SK-N-SH treated with all-trans-retinoic acid at 6 μM for 48 hours (cell line): ENCODE data around the gene GREB1.
A peak's percentile ranks its signal among the peaks of the same experiment; 100 is the strongest.

Experiments used
- ATAC-seq: fragments of 200-7000 bp; cut with Tn5 transposase; 3 replicates; pipeline ENCODE4 v1.9.1; 2020; ENCODE audit warnings: mild to moderate bottlenecking, moderate library complexity
- ARNTL ChIP-seq: fragments of 450-650 bp; formaldehyde crosslinking; IDR thresholded peaks from 2 replicates; pipeline ENCODE4 v1.5.0; 2020; ENCODE audit warnings: low read depth, mild to moderate bottlenecking, moderate library complexity, borderline replicate concordance
- CSDC2 ChIP-seq: fragments of 250-450 bp; sonication (Bioruptor Pico); IDR thresholded peaks from 2 replicates; pipeline ENCODE4 v1.5.0; 2020; ENCODE audit warnings: mild to moderate bottlenecking, moderate library complexity
- ESRRG ChIP-seq: fragments of 250-450 bp; sonication (Bioruptor Pico); IDR thresholded peaks from 2 replicates; pipeline ENCODE4 v1.6.1; 2021; ENCODE audit warnings: mild to moderate bottlenecking
- GLIS3 ChIP-seq: fragments of 250-450 bp; sonication (Bioruptor Pico); IDR thresholded peaks from 2 replicates; pipeline ENCODE4 v1.5.0; 2020; ENCODE audit warnings: mild to moderate bottlenecking, moderate library complexity
- ISL1 ChIP-seq: fragments of 250-450 bp; sonication (Bioruptor Pico); IDR thresholded peaks from 2 replicates; pipeline ENCODE4 v2.1.2; 2022; ENCODE audit warnings: mild to moderate bottlenecking, moderate library complexity
- OSR1 ChIP-seq: fragments of 250-450 bp; sonication (Bioruptor Pico); IDR thresholded peaks from 2 replicates; pipeline ENCODE4 v1.8.0; 2022; ENCODE audit warnings: moderate library complexity, mild to moderate bottlenecking, inconsistent platforms
- PPARA ChIP-seq: fragments of 250-450 bp; sonication (Bioruptor Pico); IDR thresholded peaks from 2 replicates; pipeline ENCODE4 v1.5.0; 2020; ENCODE audit warnings: mild to moderate bottlenecking, borderline replicate concordance
- SNAI2 ChIP-seq: fragments of 250-450 bp; sonication (Bioruptor Pico); IDR thresholded peaks from 2 replicates; pipeline ENCODE4 v1.5.0; 2020; ENCODE audit warnings: mild to moderate bottlenecking, moderate library complexity
- TCF4 ChIP-seq: fragments of 250-450 bp; sonication (Bioruptor Pico); IDR thresholded peaks from 2 replicates; pipeline ENCODE4 v1.8.0; 2021; ENCODE audit warnings: mild to moderate bottlenecking, moderate library complexity, borderline replicate concordance
- TOX ChIP-seq: fragments of 250-450 bp; sonication (Bioruptor Pico); IDR thresholded peaks from 2 replicates; pipeline ENCODE4 v1.8.0; 2021; ENCODE audit warnings: mild to moderate bottlenecking, moderate library complexity, borderline replicate concordance
- ZC3H10 ChIP-seq: fragments of 250-450 bp; sonication (Bioruptor Pico); IDR thresholded peaks from 2 replicates; pipeline ENCODE4 v1.5.1; 2021; ENCODE audit warnings: mild to moderate bottlenecking, moderate library complexity
- ZFP3 ChIP-seq: fragments of 250-450 bp; sonication (Bioruptor Pico); IDR thresholded peaks from 2 replicates; pipeline ENCODE4 v1.5.0; 2020; ENCODE audit warnings: mild to moderate bottlenecking, moderate library complexity
- ZNF565 ChIP-seq: fragments of 450-650 bp; formaldehyde crosslinking; conservative IDR thresholded peaks from 2 replicates; pipeline ENCODE4 v1.5.0; 2020; ENCODE audit warnings: low read depth, mild to moderate bottlenecking, moderate library complexity
- ZNF8 ChIP-seq: fragments of 450-650 bp; formaldehyde crosslinking; IDR thresholded peaks from 2 replicates; pipeline ENCODE4 v1.5.0; 2020; ENCODE audit warnings: mild to moderate bottlenecking, moderate library complexity
- TF ChIP-seq, protein P1 (sequence below): fragments of 250-450 bp; sonication (Bioruptor Pico); IDR thresholded peaks from 2 replicates; pipeline ENCODE4 v1.8.0; 2021; ENCODE audit warnings: low read depth, mild to moderate bottlenecking, moderate library complexity, borderline replicate concordance
- TF ChIP-seq, protein P2 (sequence below): fragments of 250-450 bp; sonication (Bioruptor Pico); IDR thresholded peaks from 2 replicates; pipeline ENCODE4 v1.5.1; 2021; ENCODE audit warnings: mild to moderate bottlenecking, moderate library complexity
- TF ChIP-seq, protein P3 (sequence below): fragments of 250-450 bp; sonication (Bioruptor Pico); IDR thresholded peaks from 2 replicates; pipeline ENCODE4 v1.8.0; 2020; ENCODE audit warnings: mild to moderate bottlenecking, moderate library complexity, borderline replicate concordance
- TF ChIP-seq, protein P4 (sequence below): fragments of 250-450 bp; sonication (Bioruptor Pico); IDR thresholded peaks from 2 replicates; pipeline ENCODE4 v1.5.0; 2020; ENCODE audit warnings: mild to moderate bottlenecking, moderate library complexity

The GREB1 gene

DNA sequence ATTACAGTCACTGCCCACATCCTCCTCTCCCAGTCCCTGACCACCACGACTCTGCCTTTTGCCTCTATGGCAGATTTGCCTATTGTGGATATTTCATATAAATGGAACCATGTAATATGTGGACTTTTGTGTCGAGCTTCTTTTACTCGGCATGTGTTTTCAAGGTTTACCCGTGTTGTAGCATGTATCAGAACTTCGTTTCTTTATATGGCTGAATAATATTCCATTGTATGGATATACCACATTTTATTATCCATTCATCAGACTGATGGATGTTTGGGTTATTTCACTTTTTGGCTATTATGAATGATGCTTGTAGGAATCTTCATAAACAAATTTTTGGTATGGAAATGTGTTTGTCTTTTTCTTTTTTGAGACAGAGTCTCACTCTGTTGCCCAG, 43.7 kb upstream of the GREB1 start:
- TF ChIP-seq ZNF8 (CRISPR knock-in tag) (peak; percentile 98), SNAI2 (no peak), PPARA (CRISPR knock-in tag) (no peak)
- ATAC-seq = no peak

DNA sequence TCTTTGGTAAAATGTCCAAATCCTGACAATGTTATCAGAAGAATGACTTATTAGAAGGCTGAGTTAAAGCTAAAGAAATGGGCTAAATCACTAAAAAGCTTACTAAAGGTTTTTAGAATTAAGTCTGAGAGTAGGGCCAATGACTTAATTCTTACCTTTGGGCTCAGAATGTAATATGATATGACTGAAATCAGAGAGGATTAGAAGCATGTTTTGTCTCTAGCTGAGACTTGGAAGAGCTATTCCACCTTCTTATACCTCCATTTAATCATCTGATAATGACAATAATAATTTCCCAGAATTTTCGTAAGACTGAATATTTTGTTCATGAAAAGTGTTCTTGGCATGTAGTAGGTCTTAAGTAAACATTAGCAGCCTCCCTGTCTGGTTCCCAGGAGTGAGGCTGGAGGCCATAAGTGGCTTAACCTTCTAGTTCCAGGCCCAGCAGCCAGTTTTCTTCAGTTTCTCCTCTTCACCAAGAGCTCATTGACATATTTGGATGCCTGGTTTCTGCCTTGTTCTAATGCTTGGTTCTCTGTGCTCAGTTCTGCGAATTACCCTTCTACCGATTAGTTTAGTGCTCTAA, 42.4 kb upstream of the GREB1 start:
- TF ChIP-seq ISL1 (no peak), CSDC2 (CRISPR knock-in tag) (no peak), ESRRG (no peak), TCF4 (CRISPR knock-in tag) (no peak), ZC3H10 (CRISPR knock-in tag) (no peak), ZFP3 (CRISPR knock-in tag) (no peak), SNAI2 (no peak), GLIS3 (CRISPR knock-in tag) (no peak), TOX (CRISPR knock-in tag) (no peak)
- TF ChIP-seq, protein P1, sequence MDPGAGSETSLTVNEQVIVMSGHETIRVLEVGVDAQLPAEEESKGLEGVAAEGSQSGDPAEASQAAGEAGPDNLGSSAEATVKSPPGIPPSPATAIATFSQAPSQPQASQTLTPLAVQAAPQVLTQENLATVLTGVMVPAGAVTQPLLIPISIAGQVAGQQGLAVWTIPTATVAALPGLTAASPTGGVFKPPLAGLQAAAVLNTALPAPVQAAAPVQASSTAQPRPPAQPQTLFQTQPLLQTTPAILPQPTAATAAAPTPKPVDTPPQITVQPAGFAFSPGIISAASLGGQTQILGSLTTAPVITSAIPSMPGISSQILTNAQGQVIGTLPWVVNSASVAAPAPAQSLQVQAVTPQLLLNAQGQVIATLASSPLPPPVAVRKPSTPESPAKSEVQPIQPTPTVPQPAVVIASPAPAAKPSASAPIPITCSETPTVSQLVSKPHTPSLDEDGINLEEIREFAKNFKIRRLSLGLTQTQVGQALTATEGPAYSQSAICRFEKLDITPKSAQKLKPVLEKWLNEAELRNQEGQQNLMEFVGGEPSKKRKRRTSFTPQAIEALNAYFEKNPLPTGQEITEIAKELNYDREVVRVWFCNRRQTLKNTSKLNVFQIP (CRISPR knock-in tag) = no peak
- TF ChIP-seq, protein P2, sequence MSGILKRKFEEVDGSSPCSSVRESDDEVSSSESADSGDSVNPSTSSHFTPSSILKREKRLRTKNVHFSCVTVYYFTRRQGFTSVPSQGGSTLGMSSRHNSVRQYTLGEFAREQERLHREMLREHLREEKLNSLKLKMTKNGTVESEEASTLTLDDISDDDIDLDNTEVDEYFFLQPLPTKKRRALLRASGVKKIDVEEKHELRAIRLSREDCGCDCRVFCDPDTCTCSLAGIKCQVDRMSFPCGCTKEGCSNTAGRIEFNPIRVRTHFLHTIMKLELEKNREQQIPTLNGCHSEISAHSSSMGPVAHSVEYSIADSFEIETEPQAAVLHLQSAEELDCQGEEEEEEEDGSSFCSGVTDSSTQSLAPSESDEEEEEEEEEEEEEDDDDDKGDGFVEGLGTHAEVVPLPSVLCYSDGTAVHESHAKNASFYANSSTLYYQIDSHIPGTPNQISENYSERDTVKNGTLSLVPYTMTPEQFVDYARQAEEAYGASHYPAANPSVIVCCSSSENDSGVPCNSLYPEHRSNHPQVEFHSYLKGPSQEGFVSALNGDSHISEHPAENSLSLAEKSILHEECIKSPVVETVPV (CRISPR knock-in tag) = no peak
- ATAC-seq = no peak

DNA sequence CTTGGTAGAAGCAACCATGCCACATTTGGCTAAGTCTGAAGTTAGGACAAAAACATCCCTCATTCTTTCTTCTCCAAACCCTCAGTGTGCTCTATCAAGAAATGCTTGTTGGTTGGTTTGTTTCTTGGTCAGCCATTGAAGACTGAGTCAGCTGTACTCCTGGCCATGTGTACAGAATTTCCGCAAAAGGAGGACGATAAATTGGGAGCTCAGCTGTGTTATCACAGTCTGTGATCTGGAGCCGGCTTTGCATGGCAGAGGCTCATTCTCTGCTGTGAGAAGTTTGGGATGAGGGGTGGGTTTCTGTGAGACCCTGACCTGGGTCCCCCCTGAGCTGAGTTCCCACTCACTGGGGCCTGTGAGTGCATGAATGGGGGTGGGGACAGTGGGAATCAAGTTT, 41.6 kb upstream of the GREB1 start:
- TF ChIP-seq, protein P3, sequence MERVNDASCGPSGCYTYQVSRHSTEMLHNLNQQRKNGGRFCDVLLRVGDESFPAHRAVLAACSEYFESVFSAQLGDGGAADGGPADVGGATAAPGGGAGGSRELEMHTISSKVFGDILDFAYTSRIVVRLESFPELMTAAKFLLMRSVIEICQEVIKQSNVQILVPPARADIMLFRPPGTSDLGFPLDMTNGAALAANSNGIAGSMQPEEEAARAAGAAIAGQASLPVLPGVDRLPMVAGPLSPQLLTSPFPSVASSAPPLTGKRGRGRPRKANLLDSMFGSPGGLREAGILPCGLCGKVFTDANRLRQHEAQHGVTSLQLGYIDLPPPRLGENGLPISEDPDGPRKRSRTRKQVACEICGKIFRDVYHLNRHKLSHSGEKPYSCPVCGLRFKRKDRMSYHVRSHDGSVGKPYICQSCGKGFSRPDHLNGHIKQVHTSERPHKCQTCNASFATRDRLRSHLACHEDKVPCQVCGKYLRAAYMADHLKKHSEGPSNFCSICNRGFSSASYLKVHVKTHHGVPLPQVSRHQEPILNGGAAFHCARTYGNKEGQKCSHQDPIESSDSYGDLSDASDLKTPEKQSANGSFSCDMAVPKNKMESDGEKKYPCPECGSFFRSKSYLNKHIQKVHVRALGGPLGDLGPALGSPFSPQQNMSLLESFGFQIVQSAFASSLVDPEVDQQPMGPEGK (CRISPR knock-in tag) = no peak
- TF ChIP-seq SNAI2 = no peak
- TF ChIP-seq ZNF565 = no peak
- no peak for TF ChIP-seq ARNTL (CRISPR knock-in tag)
- TF ChIP-seq GLIS3 (CRISPR knock-in tag) = no peak
- no peak for TF ChIP-seq TOX (CRISPR knock-in tag)
- no peak for TF ChIP-seq ZNF8 (CRISPR knock-in tag)
- no peak for TF ChIP-seq ESRRG
- TF ChIP-seq, protein P4, sequence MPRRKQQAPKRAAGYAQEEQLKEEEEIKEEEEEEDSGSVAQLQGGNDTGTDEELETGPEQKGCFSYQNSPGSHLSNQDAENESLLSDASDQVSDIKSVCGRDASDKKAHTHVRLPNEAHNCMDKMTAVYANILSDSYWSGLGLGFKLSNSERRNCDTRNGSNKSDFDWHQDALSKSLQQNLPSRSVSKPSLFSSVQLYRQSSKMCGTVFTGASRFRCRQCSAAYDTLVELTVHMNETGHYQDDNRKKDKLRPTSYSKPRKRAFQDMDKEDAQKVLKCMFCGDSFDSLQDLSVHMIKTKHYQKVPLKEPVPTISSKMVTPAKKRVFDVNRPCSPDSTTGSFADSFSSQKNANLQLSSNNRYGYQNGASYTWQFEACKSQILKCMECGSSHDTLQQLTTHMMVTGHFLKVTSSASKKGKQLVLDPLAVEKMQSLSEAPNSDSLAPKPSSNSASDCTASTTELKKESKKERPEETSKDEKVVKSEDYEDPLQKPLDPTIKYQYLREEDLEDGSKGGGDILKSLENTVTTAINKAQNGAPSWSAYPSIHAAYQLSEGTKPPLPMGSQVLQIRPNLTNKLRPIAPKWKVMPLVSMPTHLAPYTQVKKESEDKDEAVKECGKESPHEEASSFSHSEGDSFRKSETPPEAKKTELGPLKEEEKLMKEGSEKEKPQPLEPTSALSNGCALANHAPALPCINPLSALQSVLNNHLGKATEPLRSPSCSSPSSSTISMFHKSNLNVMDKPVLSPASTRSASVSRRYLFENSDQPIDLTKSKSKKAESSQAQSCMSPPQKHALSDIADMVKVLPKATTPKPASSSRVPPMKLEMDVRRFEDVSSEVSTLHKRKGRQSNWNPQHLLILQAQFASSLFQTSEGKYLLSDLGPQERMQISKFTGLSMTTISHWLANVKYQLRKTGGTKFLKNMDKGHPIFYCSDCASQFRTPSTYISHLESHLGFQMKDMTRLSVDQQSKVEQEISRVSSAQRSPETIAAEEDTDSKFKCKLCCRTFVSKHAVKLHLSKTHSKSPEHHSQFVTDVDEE = no peak
- no peak for TF ChIP-seq OSR1 (CRISPR knock-in tag)
- TF ChIP-seq, protein P1 (CRISPR knock-in tag) = no peak
- no peak for ATAC-seq

DNA sequence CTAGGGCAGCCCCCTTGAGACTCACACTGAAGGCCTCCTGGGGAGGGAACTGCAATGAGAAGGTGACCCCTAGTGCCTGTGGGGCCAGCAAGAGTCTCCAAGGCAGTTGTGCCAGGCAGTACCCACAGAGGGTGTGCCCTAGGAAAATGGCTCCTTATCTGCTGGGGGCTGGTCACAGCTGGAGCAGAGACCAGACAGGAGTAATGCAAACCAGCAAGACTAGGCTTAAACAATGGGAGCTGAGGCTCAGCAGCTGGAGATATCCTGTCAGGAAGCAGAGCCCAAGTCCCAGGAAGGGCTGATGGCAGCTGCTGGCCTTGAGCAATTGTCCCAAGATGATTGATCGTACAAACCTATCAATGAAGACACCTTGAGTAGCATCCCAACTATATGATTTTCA, 41.1 kb upstream of the GREB1 start:
- peak; percentile 40; the same call in 1 of the 3 replicates for ATAC-seq
- TF ChIP-seq TCF4 (CRISPR knock-in tag) = no peak
- TF ChIP-seq, protein P3 (CRISPR knock-in tag) = no peak
- TF ChIP-seq, protein P4 = no peak
- no peak for TF ChIP-seq ESRRG
- no peak for TF ChIP-seq ISL1
- TF ChIP-seq, protein P2 (CRISPR knock-in tag) = no peak
- TF ChIP-seq ZNF565 = no peak
- TF ChIP-seq GLIS3 (CRISPR knock-in tag) = no peak
- no peak for TF ChIP-seq ZC3H10 (CRISPR knock-in tag)
- TF ChIP-seq ZNF8 (CRISPR knock-in tag) = no peak
